OCI-M2 (cell line): ENCODE measurements around the gene MYT1.

ENCODE experiments used
- DNase-seq: peaks from one replicate; lab custom pipeline; 2025; ENCODE audit not compliant: unreplicated experiment; lab: John Stamatoyannopoulos, UW

The MYT1 gene

GRCh38 chr20:64153861-64154589, 10.2 kb upstream of the MYT1 start:
- no peak for DNase-seq

GRCh38 chr20:64154590-64155257, 9.5 kb upstream of the MYT1 start:
- DNase-seq = no peak

GRCh38 chr20:64155258-64156135, 8.8 kb upstream of the MYT1 start:
- no peak for DNase-seq

GRCh38 chr20:64156136-64156885, 7.9 kb upstream of the MYT1 start:
- no peak for DNase-seq

GRCh38 chr20:64156886-64157875, 7.1 kb upstream of the MYT1 start:
- no peak for DNase-seq

GRCh38 chr20:64157878-64158277, 6.4 kb upstream of the MYT1 start:
- no peak for DNase-seq

- DNase-seq = no peak
Observed at GRCh38 chr20:64158346-64159285, 5.6 kb upstream of the MYT1 start.

- DNase-seq = no peak
Observed at GRCh38 chr20:64159286-64159680, 5.0 kb upstream of the MYT1 start.

GRCh38 chr20:64159711-64160110, 4.5 kb upstream of the MYT1 start:
- no peak for DNase-seq

GRCh38 chr20:64160118-64160517, 4.1 kb upstream of the MYT1 start:
- no peak for DNase-seq

GRCh38 chr20:64160526-64161355, 3.5 kb upstream of the MYT1 start:
- DNase-seq = no peak

GRCh38 chr20:64161356-64162238, 2.7 kb upstream of the MYT1 start:
- no peak for DNase-seq

- DNase-seq = no peak
Observed at GRCh38 chr20:64162239-64162910, 1.9 kb upstream of the MYT1 start.

- DNase-seq = no peak
Observed at GRCh38 chr20:64163776-64164122, 503 bp upstream of the MYT1 start.

GRCh38 chr20:64165866-64166600, 1.8 kb downstream of the MYT1 start:
- no peak for DNase-seq
